Gastroesophageal sphincter (tissue), 4 donors: ENCODE results near the gene CHST14. TPM values are rescaled to one million over a fixed set of nuclear protein-coding genes. Genes with fewer than 3 reads are reported as not detected.

ENCODE experiments used
- ATAC-seq: fragments of 150-250 bp; one replicate; pipeline ENCODE4 v1.9.1; 2016; ENCODE audit warnings: mild to moderate bottlenecking, moderate library complexity
- H3K27ac ChIP-seq, 4 donors: fragments of 200-600 bp; sonication (generic) in 3 of 4; 1 replicate in 3 of 4; 2 replicates in 1 of 4; pipeline ENCODE4 v1.5.1; 2016 to 2019
- H3K27me3 ChIP-seq: fragments of 200-600 bp; sonication (generic); one replicate; pipeline ENCODE4 v1.5.1; 2019
- H3K36me3 ChIP-seq, 2 donors: fragments of 200-600 bp; sonication (generic); one replicate each; pipeline ENCODE4 v1.5.1; 2019; ENCODE audit warnings: control low read depth in 1 of 2
- H3K4me1 ChIP-seq, 3 donors: fragments of 200-600 bp; sonication (generic); 1 replicate in 2 of 3; 2 replicates in 1 of 3; pipeline ENCODE4 v1.5.1; 2016 to 2019; ENCODE audit warnings: control low read depth in 2 of 3
- H3K4me3 ChIP-seq, 2 donors: fragments of 200-600 bp; sonication (generic); one replicate each; pipeline ENCODE4 v1.5.1; 2019; ENCODE audit warnings: mild to moderate bottlenecking in 1 of 2, moderate library complexity in 1 of 2
- H3K9me3 ChIP-seq, 3 donors: fragments of 200-600 bp; sonication (generic); one replicate each; pipeline ENCODE4 v1.5.1; 2017 to 2019; ENCODE audit warnings: control low read depth in 2 of 3
- EP300 ChIP-seq: sonication (generic); formaldehyde crosslinking; IDR thresholded peaks from one replicate; pipeline ENCODE4 v1.6.1; 2017; ENCODE audit warnings: antibody characterized with exemption, mild to moderate bottlenecking
- POLR2A ChIP-seq, 2 donors: fragments of 450-650 bp; IDR thresholded peaks; one replicate each; pipeline ENCODE4 v1.6.1; 2017; ENCODE audit warnings: antibody characterized with exemption in 2 of 2, mild to moderate bottlenecking in 2 of 2, moderate library complexity in 1 of 2
- POLR2AphosphoS5 ChIP-seq: sonication (generic); formaldehyde crosslinking; IDR thresholded peaks from one replicate; pipeline ENCODE4 v1.6.1; 2017; ENCODE audit warnings: antibody characterized with exemption
- WGBS, 2 donors: methylation state at CpG; one replicate each; pipeline ENCODE4 v1.1.5; 2018; ENCODE audit warnings: low coverage in 1 of 2; 5-methylcytosine and 5-hydroxymethylcytosine counted together
- total RNA-seq, 4 donors: library from RNA; depleted of rRNA; stranded (reverse); fragments of >200 nt; gene quantifications; one replicate each; pipeline ENCODE4 v1.1.0, GENCODE V29; 2016
- TF ChIP-seq, protein P1 (sequence below), 4 experiments: fragments of 200-600 bp in 2 of 4; fragments of 450-650 bp in 2 of 4; sonication (generic) in 1 of 4; IDR thresholded peaks; one replicate each; pipeline ENCODE4 v1.5.1; 2017 to 2019; ENCODE audit warnings: antibody characterized with exemption in 4 of 4, mild to moderate bottlenecking in 2 of 4, moderate library complexity in 2 of 4

Gene CHST14
- total RNA-seq, 4 donors from 2014 or later = 7.8 to 18.4 (median 11.7) TPM

DNA sequence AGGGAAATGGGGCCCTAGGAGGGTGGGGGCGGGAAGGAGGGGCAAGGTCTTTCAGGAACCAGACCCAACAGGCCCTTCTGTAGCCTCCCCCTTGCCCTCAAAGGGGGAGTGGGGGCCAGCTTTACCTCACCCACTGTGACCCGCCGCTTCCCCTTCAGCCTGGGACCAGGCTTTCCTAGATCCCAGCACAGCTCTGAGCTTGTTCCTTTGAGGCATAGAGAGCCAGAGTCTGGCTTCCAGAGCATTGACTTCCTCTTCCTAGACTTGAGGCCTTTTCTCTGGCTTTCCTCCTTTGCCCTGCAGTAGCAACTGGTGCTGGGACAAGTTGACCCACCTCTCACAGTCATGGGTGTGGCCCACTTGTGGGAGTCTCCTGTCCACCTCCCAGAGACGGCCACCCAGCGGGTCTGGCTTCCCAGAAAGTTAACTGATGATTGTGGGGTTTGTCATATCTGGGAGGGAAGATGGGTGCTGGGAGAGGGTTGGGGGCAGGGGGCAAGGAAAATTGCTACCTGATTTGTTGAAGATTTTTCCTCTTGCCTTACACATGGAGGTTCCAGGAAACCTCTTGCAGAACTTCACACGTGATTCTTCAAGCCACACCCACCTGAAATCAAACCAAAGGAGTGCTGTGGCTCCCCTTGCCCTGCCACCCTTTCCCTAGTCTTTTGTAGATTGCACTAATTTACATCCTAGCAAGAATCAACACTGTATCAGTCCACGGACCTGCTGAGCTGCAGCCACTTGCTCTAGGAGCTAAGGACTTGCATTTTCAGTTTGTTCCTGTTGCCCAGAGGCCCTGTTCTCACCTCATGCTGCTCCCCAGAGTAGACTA lies 4.1 kb upstream of the CHST14 start:
- Histone ChIP-seq H3K4me1 (peaks cover 0 to 13% (median 7%) of the 10 kb centered on the region in 3 donors), H3K9me3 (no peaks in the 10 kb centered on the region), H3K4me3 (no peak overlapping the region), H3K27ac (no peak overlapping the region), H3K27me3 (no peaks in the 10 kb centered on the region), H3K36me3 (peaks cover 0 to 57% of the 10 kb centered on the region in 2 donors)
- TF ChIP-seq, protein P1, sequence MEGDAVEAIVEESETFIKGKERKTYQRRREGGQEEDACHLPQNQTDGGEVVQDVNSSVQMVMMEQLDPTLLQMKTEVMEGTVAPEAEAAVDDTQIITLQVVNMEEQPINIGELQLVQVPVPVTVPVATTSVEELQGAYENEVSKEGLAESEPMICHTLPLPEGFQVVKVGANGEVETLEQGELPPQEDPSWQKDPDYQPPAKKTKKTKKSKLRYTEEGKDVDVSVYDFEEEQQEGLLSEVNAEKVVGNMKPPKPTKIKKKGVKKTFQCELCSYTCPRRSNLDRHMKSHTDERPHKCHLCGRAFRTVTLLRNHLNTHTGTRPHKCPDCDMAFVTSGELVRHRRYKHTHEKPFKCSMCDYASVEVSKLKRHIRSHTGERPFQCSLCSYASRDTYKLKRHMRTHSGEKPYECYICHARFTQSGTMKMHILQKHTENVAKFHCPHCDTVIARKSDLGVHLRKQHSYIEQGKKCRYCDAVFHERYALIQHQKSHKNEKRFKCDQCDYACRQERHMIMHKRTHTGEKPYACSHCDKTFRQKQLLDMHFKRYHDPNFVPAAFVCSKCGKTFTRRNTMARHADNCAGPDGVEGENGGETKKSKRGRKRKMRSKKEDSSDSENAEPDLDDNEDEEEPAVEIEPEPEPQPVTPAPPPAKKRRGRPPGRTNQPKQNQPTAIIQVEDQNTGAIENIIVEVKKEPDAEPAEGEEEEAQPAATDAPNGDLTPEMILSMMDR (IDR thresholded peaks at IDR 0.05) = no peak
- TF ChIP-seq EP300 = no peak
- no peak for TF ChIP-seq POLR2A (IDR thresholded peaks at IDR 0.05)
- no peak for TF ChIP-seq POLR2AphosphoS5
- ATAC-seq = no peak
- 38 to 90% methylated on average over 1 to 2 of the region's 7 CpGs for WGBS, 2 donors

DNA sequence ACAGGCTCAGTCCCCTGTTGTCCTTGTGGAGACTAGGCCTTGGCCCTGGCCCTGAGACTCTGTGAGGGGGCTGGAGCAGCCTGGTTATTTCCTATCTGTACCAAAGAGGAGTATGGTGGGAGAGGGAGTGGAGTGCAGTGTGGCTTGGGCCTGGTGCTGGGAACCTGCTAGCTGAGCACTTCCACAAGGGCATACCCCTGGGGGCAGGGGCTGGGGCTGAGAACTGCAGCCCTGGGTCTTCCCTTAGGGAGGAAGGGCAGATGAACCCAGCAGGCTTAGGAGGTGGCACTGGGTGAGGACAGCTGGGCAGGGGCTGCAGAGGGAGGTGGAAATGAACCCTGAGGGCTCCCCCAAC lies 3.5 kb upstream of the CHST14 start:
- H3K27ac ChIP-seq = no peak overlapping the region
- TF ChIP-seq POLR2A (IDR thresholded peaks at IDR 0.05) (no peak), POLR2AphosphoS5 (no peak), EP300 (no peak)
- TF ChIP-seq, protein P1 (IDR thresholded peaks at IDR 0.05) = no peak

DNA sequence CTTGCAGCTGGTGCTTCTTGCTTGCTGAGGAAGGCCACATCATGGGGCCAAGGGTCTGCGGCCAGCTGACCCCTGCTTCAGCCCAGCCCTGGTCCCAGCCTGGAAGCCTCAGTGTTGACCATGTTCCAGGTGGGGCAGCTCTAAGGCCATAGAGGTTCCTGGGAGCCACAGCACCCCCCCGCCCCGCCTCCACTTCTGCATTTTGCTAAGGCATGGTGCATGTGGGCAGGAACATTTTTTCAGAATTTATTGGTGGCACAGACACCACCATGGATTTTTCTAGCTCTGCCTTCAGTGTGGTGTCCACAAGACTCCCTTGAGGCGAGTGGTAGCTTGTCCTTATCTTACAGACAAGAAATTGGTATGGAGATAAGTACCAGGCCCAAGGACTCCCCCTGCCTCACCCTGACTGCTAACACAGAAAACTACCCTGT lies 1.9 kb upstream of the CHST14 start:
- H3K36me3 ChIP-seq = peaks cover 0 to 34% of the 10 kb centered on the region in 2 donors
- no peak for TF ChIP-seq EP300
- no peak for TF ChIP-seq POLR2AphosphoS5
- TF ChIP-seq POLR2A (IDR thresholded peaks at IDR 0.05) = no peak
- TF ChIP-seq, protein P1 (IDR thresholded peaks at IDR 0.05) = no peak
- no peak overlapping the region for H3K4me3 ChIP-seq
- peak overlapping the region in 1 of 4 donors; percentile 94 for H3K27ac ChIP-seq
- no peaks in the 10 kb centered on the region for H3K9me3 ChIP-seq
- H3K4me1 ChIP-seq = peaks cover 0 to 26% (median 12%) of the 10 kb centered on the region in 3 donors
- no peaks in the 10 kb centered on the region for H3K27me3 ChIP-seq
- no peak for ATAC-seq
- no CpG with 5 or more reads among the region's 4 CpGs for WGBS, 2 donors

More for the DNA sequence above, 3.5 kb upstream of the CHST14 start:
- ATAC-seq = no peak
- Histone ChIP-seq H3K36me3 (peaks cover 0 to 51% of the 10 kb centered on the region in 2 donors), H3K9me3 (no peaks in the 10 kb centered on the region), H3K4me1 (peaks cover 0 to 19% (median 9%) of the 10 kb centered on the region in 3 donors), H3K4me3 (no peak overlapping the region), H3K27me3 (no peaks in the 10 kb centered on the region)

DNA sequence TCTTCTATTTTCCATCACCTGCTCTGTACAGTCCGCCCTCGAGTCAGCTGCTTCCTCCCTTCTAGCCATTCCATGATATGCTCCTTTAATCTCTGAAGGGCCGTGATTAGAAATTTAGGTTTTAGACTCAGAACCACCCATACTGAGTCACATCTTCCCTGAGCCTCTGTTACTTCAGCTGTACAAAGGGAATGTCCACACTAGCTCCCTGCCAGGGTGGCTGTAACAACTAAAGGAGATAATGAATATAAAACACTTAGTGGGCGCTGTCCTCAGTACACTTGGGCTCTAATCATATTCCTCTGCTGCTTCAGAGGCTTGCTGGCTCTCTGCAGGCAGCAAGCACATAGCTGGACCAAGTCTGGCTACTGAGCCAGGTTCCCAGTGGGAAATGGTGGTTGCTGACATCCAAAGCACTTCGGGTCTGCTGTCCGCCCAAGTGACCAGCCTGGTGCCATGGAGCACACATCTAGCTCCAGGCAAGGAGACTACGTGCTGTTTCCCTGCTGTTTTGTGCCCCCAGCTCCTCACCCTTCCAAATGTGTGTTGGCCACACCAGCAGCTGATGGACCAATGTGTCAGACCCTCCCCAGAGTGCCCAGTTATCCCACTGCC lies 901 bp upstream of the CHST14 start:
- H3K4me3 ChIP-seq = peak overlapping the region in 1 of 2 donors; percentile 97
- H3K27me3 ChIP-seq = no peaks in the 10 kb centered on the region
- TF ChIP-seq EP300 (no peak), POLR2A (IDR thresholded peaks at IDR 0.05) (no peak), POLR2AphosphoS5 (no peak)
- TF ChIP-seq, protein P1 (IDR thresholded peaks at IDR 0.05) = no peak
- WGBS, 2 donors = 67 to 68% methylated on average over 5 to 6 of the region's 7 CpGs
- no peaks in the 10 kb centered on the region for H3K9me3 ChIP-seq
- H3K4me1 ChIP-seq = peaks cover 0 to 26% (median 12%) of the 10 kb centered on the region in 3 donors
- peak overlapping the region; percentile 74 to 94 (median 92) for H3K27ac ChIP-seq
- no peak for ATAC-seq
- peaks cover 0 to 25% of the 10 kb centered on the region in 2 donors for H3K36me3 ChIP-seq
